Head of caudate nucleus (tissue), 42 donors: ENCODE data around the gene CDK3.

Experiments used
- DNase-seq, 42 donors: peaks; one replicate each; pipeline versions ENCODE4 v3.0.0 to v3.0.0-alpha.2; 2020 to 2021; ENCODE audit warnings: mixed read lengths in 7 of 42
- intact Hi-C: fragments of 100-400 bp; cut with DNase I; formaldehyde crosslinking; loops from one replicate; pipeline ENCODE4 v1.15.0; 2022

CDK3 gene

GRCh38 chr17:75983501-75984181 is 17.0 kb upstream of the CDK3 start:
- peak in 1 of 42 donors; percentile 42 for DNase-seq
- intact Hi-C loops: no loop called here

DNA sequence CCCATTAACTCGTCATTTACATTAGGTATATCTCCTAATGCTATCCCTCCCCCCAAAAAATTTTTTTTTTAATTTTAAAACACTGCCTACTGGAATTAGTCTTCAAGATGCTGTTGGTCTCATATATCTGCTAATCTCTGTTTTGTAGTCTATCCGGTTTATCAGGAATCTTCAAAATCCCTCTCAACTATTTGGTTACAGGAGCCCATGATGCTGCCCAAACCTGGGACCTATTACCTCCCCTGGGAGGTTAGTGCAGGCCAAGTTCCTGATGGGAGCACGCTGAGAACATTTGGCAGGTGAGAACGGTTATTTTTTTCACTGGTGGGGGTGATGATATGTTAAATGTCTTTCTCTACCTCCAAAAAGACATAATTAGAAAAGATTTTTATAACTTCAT is 14.7 kb upstream of the CDK3 start:
- DNase-seq: no peak
- intact Hi-C loops: no loop called here

DNA sequence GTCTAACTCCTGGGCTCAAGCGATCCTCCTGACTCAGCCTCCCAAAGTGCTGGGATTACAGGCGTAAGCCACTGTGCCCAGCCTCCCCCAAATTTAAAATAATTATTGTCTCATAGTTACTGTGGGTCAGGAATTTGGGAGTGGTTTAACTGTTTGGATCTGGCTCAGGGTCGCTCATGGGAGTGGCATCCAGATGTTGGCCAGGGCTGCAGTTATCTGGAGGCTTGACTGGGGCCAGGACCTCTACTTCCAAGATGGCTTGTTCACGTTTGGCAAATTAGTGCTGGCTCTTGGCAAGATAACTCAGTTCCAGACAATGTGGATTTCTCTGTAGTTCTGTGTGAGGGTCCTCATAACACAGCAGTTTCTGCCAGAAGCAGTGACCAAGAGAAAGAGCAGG is 13.6 kb upstream of the CDK3 start:
- peak in 1 of 42 donors; percentile 1 for DNase-seq
- intact Hi-C loops: no loop called here

- intact Hi-C loops: no loop called here
- DNase-seq: no peak
Observed at GRCh38 chr17:75991396-75991795, 9.3 kb upstream of the CDK3 start.

- no peak for DNase-seq
- intact Hi-C loops: no loop called here
Observed at GRCh38 chr17:75994802-75995370, 5.8 kb upstream of the CDK3 start.

DNA sequence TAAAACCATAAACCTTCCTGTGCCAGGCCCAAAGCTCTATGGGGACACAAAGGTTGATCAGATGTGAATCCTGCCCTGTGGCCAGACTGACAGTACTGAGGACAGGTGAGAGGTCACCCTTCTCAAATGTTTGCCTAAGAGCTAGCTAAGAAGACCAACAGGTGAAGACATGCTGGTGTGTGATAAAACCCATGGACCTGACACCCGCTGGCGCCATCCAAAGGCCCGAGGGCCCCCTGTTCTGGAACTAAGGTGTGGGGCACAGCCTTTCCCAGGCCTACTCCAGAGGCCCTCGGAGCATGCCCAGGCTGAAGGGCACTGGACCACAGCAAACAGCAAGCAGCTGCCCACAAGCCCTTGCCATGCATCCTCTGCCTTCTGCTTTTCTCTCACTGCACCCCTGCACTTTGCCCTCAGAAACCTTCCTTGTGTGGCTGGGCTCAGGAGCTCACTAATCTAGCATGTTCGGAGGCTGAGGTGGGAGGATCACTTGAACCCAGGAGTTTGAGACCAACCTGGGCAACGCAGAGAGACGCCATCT is 5.2 kb upstream of the CDK3 start:
- DNase-seq: no peak
- intact Hi-C loops: no loop called here

- intact Hi-C loops: no loop called here
- peak in 12 of 42 donors; percentile 8 to 52 (median 16) for DNase-seq
Observed at GRCh38 chr17:75996665-75997590, 3.7 kb upstream of the CDK3 start.

GRCh38 chr17:75998327-75998795 is 2.3 kb upstream of the CDK3 start:
- DNase-seq: no peak
- intact Hi-C loops: no loop called here

GRCh38 chr17:76000016-76000754 is 470 bp upstream of the CDK3 start:
- intact Hi-C loops: no loop called here
- DNase-seq: peak in 24 of 42 donors; percentile 17 to 67 (median 36)

DNA sequence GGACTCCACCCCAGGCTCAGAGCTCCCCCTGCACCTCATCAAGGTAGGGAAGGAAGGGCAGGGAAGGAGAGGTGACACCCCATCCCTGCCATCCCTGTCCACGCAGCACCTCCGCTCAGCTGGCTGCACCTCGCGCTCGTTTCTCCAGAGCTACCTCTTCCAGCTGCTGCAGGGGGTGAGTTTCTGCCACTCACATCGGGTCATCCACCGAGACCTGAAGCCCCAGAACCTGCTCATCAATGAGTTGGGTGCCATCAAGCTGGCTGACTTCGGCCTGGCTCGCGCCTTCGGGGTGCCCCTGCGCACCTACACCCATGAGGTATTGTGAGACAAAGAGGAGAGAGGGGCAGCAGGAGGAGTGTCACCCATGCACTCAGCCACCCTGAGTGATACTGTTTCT is 1.4 kb downstream of the CDK3 start:
- intact Hi-C loops: no loop called here
- DNase-seq: no peak

DNA sequence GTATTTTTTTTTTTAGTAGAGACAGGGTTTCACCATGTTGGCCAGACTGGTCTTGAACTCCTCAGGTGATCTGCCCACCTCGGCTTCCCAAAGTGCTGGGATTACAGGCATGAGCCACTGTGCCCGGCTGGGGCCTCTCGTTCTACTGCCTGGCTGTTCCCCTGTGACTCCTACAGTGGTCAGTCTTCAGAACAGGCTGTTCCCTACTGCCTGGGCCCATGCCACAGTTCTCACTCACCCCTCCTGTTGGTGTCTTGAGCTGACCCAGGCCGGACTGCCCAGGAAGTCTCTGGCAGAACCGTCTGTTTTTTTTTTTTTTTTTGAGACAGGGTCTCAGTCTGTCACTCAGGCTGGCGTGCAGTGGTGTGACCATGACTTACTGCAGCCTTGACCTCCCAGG is 3.3 kb downstream of the CDK3 start:
- DNase-seq: peak in 2 of 42 donors; percentile 25 to 30
- intact Hi-C loops: loop anchor here (2.0 kb wide), 1 partner anchor 99 kb away; the partner anchor contains the start of gene MRPL38

DNA sequence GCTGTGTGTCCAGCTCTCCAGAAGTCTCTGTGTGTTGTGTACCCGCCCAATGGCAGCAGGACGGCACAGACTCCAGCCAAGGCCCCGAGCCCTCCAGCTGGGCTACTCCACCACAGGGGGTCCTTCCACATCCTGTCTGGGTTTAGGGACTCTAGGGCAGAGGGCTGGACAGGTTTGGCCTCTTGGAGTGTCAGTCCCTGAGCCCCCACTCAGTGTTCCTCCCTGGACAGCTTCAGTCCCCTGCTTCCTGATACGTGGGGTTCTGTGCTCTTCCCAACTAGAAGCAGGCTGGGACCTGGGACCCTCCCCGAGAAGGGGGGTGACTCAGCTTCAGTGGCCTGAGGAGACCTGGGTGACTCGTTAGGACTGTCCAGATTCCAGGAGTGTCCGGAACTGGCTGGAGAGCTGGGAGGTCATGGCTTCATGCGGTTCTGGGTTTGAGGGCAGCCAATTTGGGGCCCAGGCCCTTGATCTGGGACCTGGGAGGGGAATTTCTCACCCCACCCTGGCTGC is 4.2 kb downstream of the CDK3 start:
- intact Hi-C loops: loop anchor here (2.0 kb wide), 1 partner anchor 100 kb away; the partner anchor contains the start of gene MRPL38
- no peak for DNase-seq

- peak; percentile 36 to 95 (median 82) for DNase-seq
- intact Hi-C loops: loop anchor here (2.0 kb wide), 1 partner anchor 101 kb away; the partner anchor contains the start of gene MRPL38
Observed at GRCh38 chr17:76005263-76006149, 4.9 kb downstream of the CDK3 start.

DNA sequence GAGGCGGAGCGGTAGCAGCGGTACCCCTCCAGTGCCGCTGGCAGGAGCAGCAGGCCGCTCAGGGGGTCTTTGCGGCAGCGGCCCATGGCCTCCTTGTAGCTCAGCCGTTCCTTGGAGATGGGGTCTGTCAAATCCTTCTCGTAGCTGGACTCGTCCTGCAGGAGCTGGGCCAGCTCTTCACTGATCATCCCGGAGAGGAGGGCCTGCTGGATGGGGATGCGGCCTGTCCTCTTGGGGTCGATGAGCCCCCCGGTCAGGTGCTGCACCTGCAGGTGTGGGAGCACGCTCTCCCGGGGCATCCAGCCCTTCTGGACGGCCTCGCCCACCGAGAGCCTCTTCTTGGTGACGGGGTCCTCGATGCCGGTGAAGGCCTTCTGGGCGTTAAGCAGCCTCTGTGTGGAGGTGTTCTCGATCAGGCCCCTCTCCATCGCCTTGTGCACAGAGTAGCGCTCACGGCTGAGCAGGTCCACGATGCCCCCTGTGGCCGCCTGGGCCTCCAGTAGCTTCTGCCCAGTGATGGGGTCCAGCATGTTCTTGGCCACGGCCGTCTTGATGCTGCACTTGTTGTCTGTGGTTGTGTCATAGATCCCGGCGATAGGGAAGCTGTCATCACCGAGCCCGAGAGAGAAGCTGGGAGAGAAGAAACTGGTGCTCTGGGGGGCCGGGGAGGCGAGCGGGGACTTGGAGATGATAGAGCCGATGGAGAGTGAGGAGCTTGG is 6.6 kb downstream of the CDK3 start:
- intact Hi-C loops: no loop called here

DNA sequence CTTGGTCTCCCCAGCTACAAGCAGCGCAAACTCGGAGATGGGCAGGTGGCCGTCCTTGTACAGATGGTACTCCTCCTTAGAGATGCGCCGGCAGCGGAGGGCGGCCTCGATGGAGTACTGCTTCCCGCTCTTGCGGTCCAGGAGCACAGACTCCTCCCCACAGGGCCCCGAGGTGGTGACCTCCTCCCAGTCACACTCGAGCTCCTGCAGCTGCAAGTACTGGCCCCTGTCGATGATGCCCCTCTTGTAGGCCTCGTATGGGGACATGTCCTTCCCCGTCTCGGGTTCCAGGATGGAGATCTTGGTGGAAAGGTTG is 7.2 kb downstream of the CDK3 start:
- no peak for DNase-seq
- intact Hi-C loops: no loop called here

More for the DNA sequence above, 6.6 kb downstream of the CDK3 start:
- no peak for DNase-seq

DNA sequence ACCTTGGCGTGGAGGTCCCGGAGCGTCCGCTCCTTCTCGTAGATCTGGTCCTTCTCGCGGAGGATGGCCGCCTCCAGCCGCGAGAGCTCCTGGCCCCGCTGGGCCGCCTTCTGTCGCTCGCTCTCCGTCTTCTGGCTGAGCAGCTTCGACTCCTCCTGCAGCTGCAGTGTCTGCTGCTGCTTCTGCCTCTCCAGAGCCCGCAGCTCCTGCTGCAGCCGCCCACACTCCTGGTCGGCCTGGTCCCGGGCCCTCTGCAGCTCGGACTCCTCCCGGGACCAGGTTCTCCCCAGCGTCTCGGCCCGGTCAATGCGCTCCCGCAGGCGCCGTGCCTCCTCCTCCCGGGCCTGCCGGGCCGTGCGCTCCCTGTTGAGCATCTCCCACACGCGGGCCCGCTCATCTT is 7.6 kb downstream of the CDK3 start:
- intact Hi-C loops: no loop called here
- DNase-seq: no peak
